Tibial nerve (tissue), 4 donors: Measurements from ENCODE around the gene RGSL1. TPM values are rescaled to one million over a fixed set of nuclear protein-coding genes. Genes with fewer than 3 reads are reported as not detected.

Source experiments
- DNase-seq, 2 donors: peaks; one replicate each; pipeline ENCODE4 v3.0.0-alpha.2; 2019; ENCODE audit warnings: low spot score in 2 of 2
- H3K27ac ChIP-seq, 4 donors: fragments of 200-600 bp; sonication (generic) in 3 of 4; one replicate each; pipeline ENCODE4 v1.5.1; 2017 to 2019; ENCODE audit warnings: mild to moderate bottlenecking in 1 of 4
- H3K27me3 ChIP-seq, 2 donors: fragments of 200-600 bp; sonication (generic) in 1 of 2; one replicate each; pipeline versions ENCODE4 v1.5.1 to v1.6.0; 2017 to 2019
- H3K36me3 ChIP-seq, 3 donors: fragments of 200-600 bp; sonication (generic); one replicate each; pipeline ENCODE4 v1.5.1; 2018 to 2019
- H3K4me1 ChIP-seq, 4 donors: fragments of 200-600 bp; sonication (generic) in 3 of 4; one replicate each; pipeline ENCODE4 v1.5.1; 2017 to 2019
- H3K4me3 ChIP-seq, 4 donors: fragments of 200-600 bp; sonication (generic) in 3 of 4; one replicate each; pipeline ENCODE4 v1.5.1; 2017 to 2019; ENCODE audit warnings: mild to moderate bottlenecking in 1 of 4, moderate library complexity in 1 of 4
- H3K9me3 ChIP-seq, 4 donors: fragments of 200-600 bp; sonication (generic) in 3 of 4; one replicate each; pipeline ENCODE4 v1.5.1; 2017 to 2019
- EP300 ChIP-seq, 2 donors: sonication (generic); formaldehyde crosslinking; IDR thresholded peaks; one replicate each; pipeline ENCODE4 v1.6.1; 2017; ENCODE audit warnings: antibody characterized with exemption in 2 of 2, mild to moderate bottlenecking in 1 of 2
- POLR2A ChIP-seq, 2 donors: fragments of 450-650 bp; IDR thresholded peaks; one replicate each; pipeline ENCODE4 v1.6.1; 2017; ENCODE audit warnings: antibody characterized with exemption in 2 of 2, mild to moderate bottlenecking in 2 of 2, moderate library complexity in 2 of 2
- WGBS, 2 donors: methylation state at CpG; one replicate each; pipeline ENCODE4 v1.1.5; 2018; 5-methylcytosine and 5-hydroxymethylcytosine counted together
- total RNA-seq, 4 donors: library from RNA; depleted of rRNA; stranded (reverse); fragments of >200 nt; gene quantifications; one replicate each; pipeline ENCODE4 v1.1.0, GENCODE V29; 2016
- TF ChIP-seq, protein P1 (sequence below), 5 experiments: fragments of 200-600 bp in 3 of 5; fragments of 450-650 bp in 2 of 5; sonication (generic) in 3 of 5; IDR thresholded peaks; one replicate each; pipeline ENCODE4 v1.5.1; 2016 to 2019; ENCODE audit warnings: antibody characterized with exemption in 5 of 5, mild to moderate bottlenecking in 3 of 5, moderate library complexity in 2 of 5

Gene RGSL1
- total RNA-seq, 4 donors from 2014 or later: not detected

DNA sequence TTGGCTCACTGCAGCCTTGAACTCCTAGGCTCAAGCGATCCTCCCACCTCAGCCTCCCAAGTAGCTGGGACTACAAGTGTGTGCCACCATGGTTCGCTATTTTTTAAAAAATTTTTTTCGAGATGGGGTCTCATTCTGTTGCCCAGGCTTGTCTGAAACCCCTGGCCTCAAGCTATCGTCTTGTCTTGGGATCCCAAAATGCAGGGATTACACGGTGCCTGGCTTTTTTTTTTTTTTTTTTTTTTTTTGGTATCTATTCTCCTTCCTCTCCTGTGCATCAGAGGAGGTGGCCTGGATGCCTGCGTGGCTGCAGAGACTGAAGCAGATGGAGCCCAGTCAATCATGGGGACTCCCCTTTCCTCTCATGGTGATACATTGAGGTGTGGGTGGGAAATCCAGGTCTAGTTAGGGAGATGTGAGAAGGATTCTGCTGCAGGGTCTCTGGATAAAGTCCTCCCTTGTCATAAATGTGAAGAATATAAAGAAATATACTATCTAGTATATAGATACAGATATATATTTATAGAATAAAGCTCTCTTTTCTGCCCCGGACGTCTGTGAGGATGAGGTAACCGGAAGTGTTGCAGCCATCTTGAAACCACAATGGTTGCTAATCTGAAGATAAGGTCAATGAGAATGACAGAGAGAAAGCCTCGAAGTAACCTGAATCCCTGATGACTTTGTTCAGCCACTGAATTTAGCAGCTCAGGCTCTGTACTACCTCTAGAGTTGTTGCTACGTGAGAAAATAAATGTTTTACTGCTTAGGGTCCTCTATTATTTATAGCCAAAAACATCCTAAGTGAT lies 19.5 kb upstream of the RGSL1 start:
- Histone ChIP-seq H3K9me3 (no peaks in the 10 kb centered on the region), H3K27me3 (no peaks in the 10 kb centered on the region), H3K27ac (no peak overlapping the region), H3K4me3 (no peak overlapping the region), H3K4me1 (no peaks in the 10 kb centered on the region), H3K36me3 (no peaks in the 10 kb centered on the region)
- TF ChIP-seq POLR2A (IDR thresholded peaks at IDR 0.05) (no peak), EP300 (IDR thresholded peaks at IDR 0.05) (no peak)
- TF ChIP-seq, protein P1, sequence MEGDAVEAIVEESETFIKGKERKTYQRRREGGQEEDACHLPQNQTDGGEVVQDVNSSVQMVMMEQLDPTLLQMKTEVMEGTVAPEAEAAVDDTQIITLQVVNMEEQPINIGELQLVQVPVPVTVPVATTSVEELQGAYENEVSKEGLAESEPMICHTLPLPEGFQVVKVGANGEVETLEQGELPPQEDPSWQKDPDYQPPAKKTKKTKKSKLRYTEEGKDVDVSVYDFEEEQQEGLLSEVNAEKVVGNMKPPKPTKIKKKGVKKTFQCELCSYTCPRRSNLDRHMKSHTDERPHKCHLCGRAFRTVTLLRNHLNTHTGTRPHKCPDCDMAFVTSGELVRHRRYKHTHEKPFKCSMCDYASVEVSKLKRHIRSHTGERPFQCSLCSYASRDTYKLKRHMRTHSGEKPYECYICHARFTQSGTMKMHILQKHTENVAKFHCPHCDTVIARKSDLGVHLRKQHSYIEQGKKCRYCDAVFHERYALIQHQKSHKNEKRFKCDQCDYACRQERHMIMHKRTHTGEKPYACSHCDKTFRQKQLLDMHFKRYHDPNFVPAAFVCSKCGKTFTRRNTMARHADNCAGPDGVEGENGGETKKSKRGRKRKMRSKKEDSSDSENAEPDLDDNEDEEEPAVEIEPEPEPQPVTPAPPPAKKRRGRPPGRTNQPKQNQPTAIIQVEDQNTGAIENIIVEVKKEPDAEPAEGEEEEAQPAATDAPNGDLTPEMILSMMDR (IDR thresholded peaks at IDR 0.05): no peak
- DNase-seq: no peak
- 74 to 78% methylated on average over 11 of the region's 11 CpGs for WGBS, 2 donors

GRCh38 chr1:182431278-182431677 lies 18.7 kb upstream of the RGSL1 start:
- H3K27ac ChIP-seq: no peak overlapping the region
- DNase-seq: no peak
- H3K4me3 ChIP-seq: no peak overlapping the region
- no peaks in the 10 kb centered on the region for H3K27me3 ChIP-seq
- WGBS, 2 donors: 78 to 82% methylated on average over 7 of the region's 7 CpGs
- H3K9me3 ChIP-seq: no peaks in the 10 kb centered on the region
- no peaks in the 10 kb centered on the region for H3K36me3 ChIP-seq
- TF ChIP-seq, protein P1 (IDR thresholded peaks at IDR 0.05): no peak
- no peak for TF ChIP-seq EP300 (IDR thresholded peaks at IDR 0.05)
- no peak for TF ChIP-seq POLR2A (IDR thresholded peaks at IDR 0.05)
- H3K4me1 ChIP-seq: no peaks in the 10 kb centered on the region

- Histone ChIP-seq H3K27ac (no peak overlapping the region), H3K27me3 (no peaks in the 10 kb centered on the region), H3K36me3 (no peaks in the 10 kb centered on the region), H3K9me3 (peaks cover 0 to 9% (median 0%) of the 10 kb centered on the region in 4 donors), H3K4me1 (no peaks in the 10 kb centered on the region), H3K4me3 (no peak overlapping the region)
- TF ChIP-seq, protein P1 (IDR thresholded peaks at IDR 0.05): no peak
- TF ChIP-seq EP300 (IDR thresholded peaks at IDR 0.05) (no peak), POLR2A (IDR thresholded peaks at IDR 0.05) (no peak)
- WGBS, 2 donors: 88 to 100% methylated on average over 1 of the region's 1 CpG
- DNase-seq: no peak
Measured at GRCh38 chr1:182433580-182433979, 16.4 kb upstream of the RGSL1 start.

- TF ChIP-seq POLR2A (IDR thresholded peaks at IDR 0.05) (no peak), EP300 (IDR thresholded peaks at IDR 0.05) (no peak)
- TF ChIP-seq, protein P1 (IDR thresholded peaks at IDR 0.05): no peak
- Histone ChIP-seq H3K9me3 (peaks cover 0 to 22% (median 0%) of the 10 kb centered on the region in 4 donors), H3K36me3 (no peaks in the 10 kb centered on the region), H3K4me3 (no peak overlapping the region), H3K4me1 (no peaks in the 10 kb centered on the region), H3K27me3 (no peaks in the 10 kb centered on the region), H3K27ac (no peak overlapping the region)
- DNase-seq: no peak
- WGBS, 2 donors: 90 to 92% methylated on average over 1 of the region's 1 CpG
Measured at GRCh38 chr1:182438326-182438725, 11.6 kb upstream of the RGSL1 start.

DNA sequence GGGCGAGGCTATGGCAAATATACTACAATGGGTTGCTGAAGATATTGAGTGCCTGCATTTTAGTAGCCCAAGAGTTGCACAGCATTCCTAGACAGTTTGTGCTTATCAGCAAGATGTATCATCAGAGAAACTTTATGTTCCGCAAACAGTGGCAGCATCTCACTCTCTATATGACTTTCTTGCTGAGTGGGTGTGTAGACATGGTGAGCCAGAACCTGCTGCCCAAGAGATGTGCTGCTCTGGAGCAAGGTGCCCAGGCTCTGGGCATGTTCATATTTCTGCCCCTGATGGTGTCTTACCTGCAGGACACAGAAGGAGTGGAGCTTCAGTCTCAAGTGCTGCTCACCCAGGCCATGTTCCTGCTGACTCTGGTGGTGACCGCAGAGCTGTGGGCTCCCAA lies 8.2 kb upstream of the RGSL1 start:
- no peaks in the 10 kb centered on the region for H3K36me3 ChIP-seq
- H3K4me3 ChIP-seq: no peak overlapping the region
- no peaks in the 10 kb centered on the region for H3K4me1 ChIP-seq
- H3K27ac ChIP-seq: no peak overlapping the region
- 96 to 98% methylated on average over 2 to 3 of the region's 3 CpGs for WGBS, 2 donors
- TF ChIP-seq EP300 (IDR thresholded peaks at IDR 0.05) (no peak), POLR2A (IDR thresholded peaks at IDR 0.05) (no peak)
- TF ChIP-seq, protein P1 (IDR thresholded peaks at IDR 0.05): no peak
- DNase-seq: no peak
- peaks cover 0 to 22% (median 0%) of the 10 kb centered on the region in 4 donors for H3K9me3 ChIP-seq
- no peaks in the 10 kb centered on the region for H3K27me3 ChIP-seq
